Body of pancreas (tissue), 4 donors: ENCODE results near the gene SLC45A1.

Experiments
- POLR2A ChIP-seq, 3 donors: fragments of 450-650 bp; IDR thresholded peaks; one replicate each; pipeline ENCODE4 v1.6.1; 2016; ENCODE audit warnings: antibody characterized with exemption in 3 of 3, mild to moderate bottlenecking in 2 of 3
- TF ChIP-seq, protein P1 (sequence below), 7 experiments: fragments of 450-650 bp in 4 of 7; fragments of 200-600 bp in 3 of 7; sonication (generic) in 3 of 7; IDR thresholded peaks; one replicate each; pipeline ENCODE4 v1.5.1; 2016 to 2019; ENCODE audit warnings: antibody characterized with exemption in 7 of 7

- TF ChIP-seq, protein P1, sequence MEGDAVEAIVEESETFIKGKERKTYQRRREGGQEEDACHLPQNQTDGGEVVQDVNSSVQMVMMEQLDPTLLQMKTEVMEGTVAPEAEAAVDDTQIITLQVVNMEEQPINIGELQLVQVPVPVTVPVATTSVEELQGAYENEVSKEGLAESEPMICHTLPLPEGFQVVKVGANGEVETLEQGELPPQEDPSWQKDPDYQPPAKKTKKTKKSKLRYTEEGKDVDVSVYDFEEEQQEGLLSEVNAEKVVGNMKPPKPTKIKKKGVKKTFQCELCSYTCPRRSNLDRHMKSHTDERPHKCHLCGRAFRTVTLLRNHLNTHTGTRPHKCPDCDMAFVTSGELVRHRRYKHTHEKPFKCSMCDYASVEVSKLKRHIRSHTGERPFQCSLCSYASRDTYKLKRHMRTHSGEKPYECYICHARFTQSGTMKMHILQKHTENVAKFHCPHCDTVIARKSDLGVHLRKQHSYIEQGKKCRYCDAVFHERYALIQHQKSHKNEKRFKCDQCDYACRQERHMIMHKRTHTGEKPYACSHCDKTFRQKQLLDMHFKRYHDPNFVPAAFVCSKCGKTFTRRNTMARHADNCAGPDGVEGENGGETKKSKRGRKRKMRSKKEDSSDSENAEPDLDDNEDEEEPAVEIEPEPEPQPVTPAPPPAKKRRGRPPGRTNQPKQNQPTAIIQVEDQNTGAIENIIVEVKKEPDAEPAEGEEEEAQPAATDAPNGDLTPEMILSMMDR (IDR thresholded peaks at IDR 0.05) = no peak
- no peak for TF ChIP-seq POLR2A (IDR thresholded peaks at IDR 0.05)
Observed at GRCh38 chr1:8350914-8351684, 33.2 kb downstream of the SLC45A1 start.
